H9 (cell line): ENCODE measurements around the gene ZNHIT1. TPM values are rescaled to one million over a fixed set of nuclear protein-coding genes. Genes with fewer than 3 reads are reported as not detected.
A peak's percentile ranks its signal among the peaks of the same experiment; 100 is the strongest.

ENCODE experiments used
- DNase-seq: peaks from one replicate; pipeline ENCODE4 v3.0.0-alpha.2; 2017
- H2AFZ ChIP-seq: one replicate; pipeline ENCODE4 v1.6.1; 2013; ENCODE audit warnings: mild to moderate bottlenecking, low read length, control low read depth, moderate library complexity
- H2AK5ac ChIP-seq: 2 replicates; pipeline ENCODE4 v1.6.1; 2013; ENCODE audit warnings: low read length, control low read depth, mixed read lengths; ENCODE audit not compliant: insufficient read length
- H2BK120ac ChIP-seq: one replicate; pipeline ENCODE4 v1.6.1; 2013; ENCODE audit warnings: low read depth, mild to moderate bottlenecking, low read length, control low read depth, inconsistent platforms; ENCODE audit not compliant: poor library complexity, severe bottlenecking
- H2BK12ac ChIP-seq: 2 replicates; pipeline ENCODE4 v1.6.1; 2013; ENCODE audit warnings: low read length, control low read depth, mixed read lengths, low read depth; ENCODE audit not compliant: insufficient read length
- H2BK15ac ChIP-seq: 2 replicates; pipeline ENCODE4 v1.6.1; 2013; ENCODE audit warnings: low read depth, low read length, control low read depth
- H2BK20ac ChIP-seq: one replicate; pipeline ENCODE4 v1.6.1; 2013; ENCODE audit warnings: low read depth, mild to moderate bottlenecking, low read length, control low read depth, inconsistent platforms; ENCODE audit not compliant: poor library complexity, severe bottlenecking
- H2BK5ac ChIP-seq: 2 replicates; pipeline ENCODE4 v1.6.1; 2013; ENCODE audit warnings: low read length, control low read depth, mixed read lengths; ENCODE audit not compliant: insufficient read length
- H3K14ac ChIP-seq: 2 replicates; pipeline ENCODE4 v1.6.1; 2013; ENCODE audit warnings: low read length, control low read depth; ENCODE audit not compliant: insufficient read depth
- H3K18ac ChIP-seq: 2 replicates; pipeline ENCODE4 v1.6.1; 2013; ENCODE audit warnings: low read depth, mild to moderate bottlenecking, mixed read lengths, low read length, control low read depth; ENCODE audit not compliant: insufficient read length
- H3K23ac ChIP-seq: 2 replicates; pipeline ENCODE4 v1.6.1; 2013; ENCODE audit warnings: low read length, control low read depth, mixed read lengths, low read depth; ENCODE audit not compliant: insufficient read length
- H3K23me2 ChIP-seq: 2 replicates; pipeline ENCODE4 v1.6.1; 2013; ENCODE audit warnings: low read depth, mild to moderate bottlenecking, mixed read lengths, low read length, control low read depth; ENCODE audit not compliant: insufficient read length, poor library complexity, severe bottlenecking
- H3K27ac ChIP-seq: 2 replicates; pipeline ENCODE4 v1.5.1; 2013; ENCODE audit warnings: low read length, control low read depth, mixed read lengths, low read depth; ENCODE audit not compliant: insufficient read length
- H3K27me3 ChIP-seq: 2 replicates; pipeline ENCODE4 v1.6.1; 2013; ENCODE audit warnings: low read length, control low read depth, inconsistent platforms; ENCODE audit not compliant: insufficient read depth
- H3K4ac ChIP-seq: 2 replicates; pipeline ENCODE4 v1.6.1; 2013; ENCODE audit warnings: low read depth, mild to moderate bottlenecking, control low read depth, inconsistent platforms, low read length, moderate library complexity
- H3K4me1 ChIP-seq: 2 replicates; pipeline ENCODE4 v1.6.1; 2013; ENCODE audit warnings: low read length, control low read depth, inconsistent platforms; ENCODE audit not compliant: insufficient read depth
- H3K4me2 ChIP-seq: 2 replicates; pipeline ENCODE4 v1.6.1; 2013; ENCODE audit warnings: low read length, control low read depth, mixed read lengths; ENCODE audit not compliant: insufficient read length, insufficient read depth
- H3K56ac ChIP-seq: 2 replicates; pipeline ENCODE4 v1.6.1; 2013; ENCODE audit warnings: low read depth, mild to moderate bottlenecking, mixed read lengths, low read length, control low read depth; ENCODE audit not compliant: insufficient read length
- H3K79me1 ChIP-seq: 2 replicates; pipeline ENCODE4 v1.6.1; 2013; ENCODE audit warnings: low read depth, mild to moderate bottlenecking, moderate library complexity, low read length, control low read depth, inconsistent platforms; ENCODE audit not compliant: insufficient read depth, poor library complexity, severe bottlenecking
- H3K79me2 ChIP-seq: 2 replicates; pipeline ENCODE4 v1.6.1; 2013; ENCODE audit warnings: low read length, control low read depth, inconsistent platforms; ENCODE audit not compliant: insufficient read depth
- H3K9ac ChIP-seq: 2 replicates; pipeline ENCODE4 v1.6.1; 2013; ENCODE audit warnings: low read length, control low read depth, mixed read lengths; ENCODE audit not compliant: insufficient read length; ENCODE audit errors: extremely low read depth
- H3K9me3 ChIP-seq: one replicate; pipeline ENCODE4 v1.6.1; 2013; ENCODE audit warnings: low read depth, low read length, inconsistent platforms; ENCODE audit not compliant: control insufficient read depth
- H3T11ph ChIP-seq: one replicate; pipeline ENCODE4 v1.6.1; 2013; ENCODE audit warnings: mild to moderate bottlenecking, low read length, control low read depth, inconsistent platforms
- H4K20me1 ChIP-seq: one replicate; pipeline ENCODE4 v1.6.1; 2013; ENCODE audit not compliant: control insufficient read depth, insufficient read length, insufficient read depth
- H4K5ac ChIP-seq: 2 replicates; pipeline ENCODE4 v1.6.1; 2013; ENCODE audit warnings: low read depth, mild to moderate bottlenecking, mixed read lengths, low read length, control low read depth; ENCODE audit not compliant: insufficient read length
- H4K8ac ChIP-seq: replicated peaks from 2 replicates; pipeline ENCODE4 v1.6.1; 2013; ENCODE audit warnings: low read length, control low read depth, mixed read lengths, low read depth; ENCODE audit not compliant: insufficient read length
- H4K91ac ChIP-seq: 2 replicates; pipeline ENCODE4 v1.6.1; 2013; ENCODE audit warnings: low read depth, mild to moderate bottlenecking, moderate library complexity, mixed read lengths, low read length, control low read depth; ENCODE audit not compliant: insufficient read length
- H3K27ac Mint-ChIP-seq, 3 experiments: 2 replicates in 2 of 3; 3 replicates in 1 of 3; pipeline ENCODE4 v1.8.0; 2020 to 2021; ENCODE audit warnings: mixed read lengths in 3 of 3, mild to moderate bottlenecking in 1 of 3, moderate library complexity in 1 of 3
- H3K27me3 Mint-ChIP-seq: 2 replicates; pipeline ENCODE4 v1.8.0; 2021; ENCODE audit warnings: low read depth, mild to moderate bottlenecking, moderate library complexity, mixed read lengths
- H3K36me3 Mint-ChIP-seq, 3 experiments: 2 replicates in 2 of 3; 3 replicates in 1 of 3; pipeline ENCODE4 v1.8.0; 2020 to 2021; ENCODE audit warnings: low read depth in 3 of 3, mixed read lengths in 3 of 3; ENCODE audit not compliant: insufficient read depth in 1 of 3
- H3K4me1 Mint-ChIP-seq, 2 experiments: 2 replicates each; pipeline ENCODE4 v1.8.0; 2020; ENCODE audit warnings: mixed read lengths in 2 of 2
- H3K4me3 Mint-ChIP-seq, 2 experiments: 2 replicates in 1 of 2; 3 replicates in 1 of 2; pipeline ENCODE4 v1.8.0; 2020 to 2021; ENCODE audit warnings: mild to moderate bottlenecking in 2 of 2, mixed read lengths in 2 of 2, moderate library complexity in 1 of 2
- H3K9me3 Mint-ChIP-seq, 2 experiments: 2 replicates in 1 of 2; 3 replicates in 1 of 2; pipeline ENCODE4 v1.8.0; 2020; ENCODE audit warnings: mild to moderate bottlenecking in 2 of 2, mixed read lengths in 2 of 2, moderate library complexity in 1 of 2
- CTCF ChIP-seq: fragments of 200-600 bp; sonication (generic); conservative IDR thresholded peaks from 3 replicates; pipeline ENCODE4 v1.8.0; 2021; ENCODE audit warnings: antibody characterized with exemption, mild to moderate bottlenecking
- WGBS: extraction: QIAGEN DNeasy Blood & Tissue Kit; methylation state at CpG from one replicate; pipeline ENCODE4 v1.1.7; 2013; ENCODE audit warnings: missing lambda C conversion rate, low lambda C conversion rate, mixed read lengths; ENCODE audit not compliant: insufficient read length; ENCODE audit errors: extremely low coverage; 5-methylcytosine and 5-hydroxymethylcytosine counted together
- total RNA-seq: library from RNA; stranded (reverse); gene quantifications from 2 replicates; pipeline ENCODE4 v1.2.1, GENCODE V29; 2021

Gene ZNHIT1
- total RNA-seq, 1 experiment from 2014 or later = 52.7 TPM

GRCh38 chr7:101179713-101180112 lies 38.3 kb upstream of the ZNHIT1 start:
- peaks cover 18 to 22% of the 10 kb centered on the region in 2 experiments for H3K4me1 Mint-ChIP-seq
- no peak overlapping the region for H2BK12ac ChIP-seq
- peak overlapping the region; percentile 61 to 90 for H3K4me3 Mint-ChIP-seq
- H3K4me2 ChIP-seq = peak overlapping the region; percentile 91
- no peak overlapping the region for H4K8ac ChIP-seq
- H3K79me1 ChIP-seq = no peaks in the 10 kb centered on the region
- no peak overlapping the region for H2BK5ac ChIP-seq
- WGBS = no CpG with 5 or more reads among the region's 27 CpGs
- H2BK120ac ChIP-seq = no peak overlapping the region
- no peak overlapping the region for H4K5ac ChIP-seq
- no peak for DNase-seq
- no peak overlapping the region for H3K4ac ChIP-seq
- no peak overlapping the region for H3K14ac ChIP-seq
- no peak overlapping the region for H2AFZ ChIP-seq
- H3K9me3 Mint-ChIP-seq = peaks cover 0 to 2% of the 10 kb centered on the region in 2 experiments; a peak in 2 of 5 replicates
- no peaks in the 10 kb centered on the region for H3K9me3 ChIP-seq
- no peak overlapping the region for H4K91ac ChIP-seq
- no peaks in the 10 kb centered on the region for H4K20me1 ChIP-seq
- H3T11ph ChIP-seq = no peak overlapping the region
- H3K9ac ChIP-seq = no peak overlapping the region
- H3K27ac ChIP-seq = no peak overlapping the region
- no peak overlapping the region for H3K23ac ChIP-seq
- H3K27me3 ChIP-seq = peaks cover 31% of the 10 kb centered on the region; the same call in 1 of the 2 replicates
- peaks cover 76% of the 10 kb centered on the region for H3K27me3 Mint-ChIP-seq
- no peaks in the 10 kb centered on the region for H3K79me2 ChIP-seq
- H3K4me1 ChIP-seq = no peaks in the 10 kb centered on the region; the same call in 1 of the 2 replicates
- no peak for TF ChIP-seq CTCF
- H2BK20ac ChIP-seq = no peak overlapping the region
- H2AK5ac ChIP-seq = no peak overlapping the region
- no peak overlapping the region for H3K27ac Mint-ChIP-seq
- no peak overlapping the region for H2BK15ac ChIP-seq
- H3K18ac ChIP-seq = no peak overlapping the region
- H3K23me2 ChIP-seq = peaks cover 16% of the 10 kb centered on the region
- H3K36me3 Mint-ChIP-seq = no peaks in the 10 kb centered on the region
- no peak overlapping the region for H3K56ac ChIP-seq
